Measurements from ENCODE around the gene RAI1.

DNA sequence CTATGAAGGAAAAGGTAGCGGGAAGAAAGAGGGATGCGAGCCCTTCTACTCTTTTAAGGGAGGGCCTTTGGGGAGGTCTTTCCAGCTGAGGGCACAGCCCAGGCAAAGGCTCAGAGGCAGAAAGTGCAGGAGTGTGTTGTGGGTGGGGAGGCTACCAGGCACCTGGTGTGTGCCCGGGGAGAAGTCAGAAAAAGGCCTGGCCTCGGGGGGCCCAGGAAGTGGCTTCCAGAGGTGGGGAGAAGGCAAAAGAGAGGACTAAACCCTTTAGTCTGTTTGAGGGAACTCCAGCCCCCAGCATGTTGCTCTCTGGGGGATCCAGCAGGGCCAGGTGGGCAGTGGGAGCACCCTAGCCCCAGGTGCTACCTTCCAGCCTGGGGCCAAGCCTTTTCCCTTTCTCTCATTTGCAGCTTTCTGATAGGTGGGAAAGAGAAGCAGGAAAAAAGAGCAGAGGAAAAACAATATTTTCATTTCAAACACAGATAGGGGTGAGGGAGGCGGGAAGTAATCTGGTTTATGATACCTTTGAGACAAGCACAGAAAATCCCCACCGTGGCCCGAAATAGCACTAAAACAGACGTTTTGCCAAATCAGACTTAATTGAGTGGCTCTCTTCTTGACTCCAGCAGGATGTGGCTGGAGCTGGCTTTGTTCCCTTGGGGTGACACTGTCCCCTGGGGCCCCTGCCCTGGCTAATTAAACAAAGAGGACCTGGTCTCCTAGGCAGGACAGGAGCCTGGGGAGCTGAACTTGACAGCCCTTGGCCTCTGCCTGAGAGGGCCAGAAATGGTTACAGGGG lies 10.4 kb downstream of the RAI1 start:
- TF ChIP-seq, protein P1, sequence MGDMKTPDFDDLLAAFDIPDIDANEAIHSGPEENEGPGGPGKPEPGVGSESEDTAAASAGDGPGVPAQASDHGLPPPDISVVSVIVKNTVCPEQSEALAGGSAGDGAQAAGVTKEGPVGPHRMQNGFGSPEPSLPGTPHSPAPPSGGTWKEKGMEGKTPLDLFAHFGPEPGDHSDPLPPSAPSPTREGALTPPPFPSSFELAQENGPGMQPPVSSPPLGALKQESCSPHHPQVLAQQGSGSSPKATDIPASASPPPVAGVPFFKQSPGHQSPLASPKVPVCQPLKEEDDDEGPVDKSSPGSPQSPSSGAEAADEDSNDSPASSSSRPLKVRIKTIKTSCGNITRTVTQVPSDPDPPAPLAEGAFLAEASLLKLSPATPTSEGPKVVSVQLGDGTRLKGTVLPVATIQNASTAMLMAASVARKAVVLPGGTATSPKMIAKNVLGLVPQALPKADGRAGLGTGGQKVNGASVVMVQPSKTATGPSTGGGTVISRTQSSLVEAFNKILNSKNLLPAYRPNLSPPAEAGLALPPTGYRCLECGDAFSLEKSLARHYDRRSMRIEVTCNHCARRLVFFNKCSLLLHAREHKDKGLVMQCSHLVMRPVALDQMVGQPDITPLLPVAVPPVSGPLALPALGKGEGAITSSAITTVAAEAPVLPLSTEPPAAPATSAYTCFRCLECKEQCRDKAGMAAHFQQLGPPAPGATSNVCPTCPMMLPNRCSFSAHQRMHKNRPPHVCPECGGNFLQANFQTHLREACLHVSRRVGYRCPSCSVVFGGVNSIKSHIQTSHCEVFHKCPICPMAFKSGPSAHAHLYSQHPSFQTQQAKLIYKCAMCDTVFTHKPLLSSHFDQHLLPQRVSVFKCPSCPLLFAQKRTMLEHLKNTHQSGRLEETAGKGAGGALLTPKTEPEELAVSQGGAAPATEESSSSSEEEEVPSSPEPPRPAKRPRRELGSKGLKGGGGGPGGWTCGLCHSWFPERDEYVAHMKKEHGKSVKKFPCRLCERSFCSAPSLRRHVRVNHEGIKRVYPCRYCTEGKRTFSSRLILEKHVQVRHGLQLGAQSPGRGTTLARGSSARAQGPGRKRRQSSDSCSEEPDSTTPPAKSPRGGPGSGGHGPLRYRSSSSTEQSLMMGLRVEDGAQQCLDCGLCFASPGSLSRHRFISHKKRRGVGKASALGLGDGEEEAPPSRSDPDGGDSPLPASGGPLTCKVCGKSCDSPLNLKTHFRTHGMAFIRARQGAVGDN (CRISPR knock-in tag; IDR thresholded peaks at IDR 0.05) = 0 out of 2 replicates have a peak, but pooled peaks have one; percentile 6
- TF ChIP-seq SMAD3 (CRISPR knock-in tag; IDR thresholded peaks at IDR 0.05) (no peak), ELF1 (CRISPR knock-in tag; IDR thresholded peaks at IDR 0.05) (no peak), SMAD9 (CRISPR knock-in tag; IDR thresholded peaks at IDR 0.05) (no peak)
- TF ChIP-seq, protein P2, sequence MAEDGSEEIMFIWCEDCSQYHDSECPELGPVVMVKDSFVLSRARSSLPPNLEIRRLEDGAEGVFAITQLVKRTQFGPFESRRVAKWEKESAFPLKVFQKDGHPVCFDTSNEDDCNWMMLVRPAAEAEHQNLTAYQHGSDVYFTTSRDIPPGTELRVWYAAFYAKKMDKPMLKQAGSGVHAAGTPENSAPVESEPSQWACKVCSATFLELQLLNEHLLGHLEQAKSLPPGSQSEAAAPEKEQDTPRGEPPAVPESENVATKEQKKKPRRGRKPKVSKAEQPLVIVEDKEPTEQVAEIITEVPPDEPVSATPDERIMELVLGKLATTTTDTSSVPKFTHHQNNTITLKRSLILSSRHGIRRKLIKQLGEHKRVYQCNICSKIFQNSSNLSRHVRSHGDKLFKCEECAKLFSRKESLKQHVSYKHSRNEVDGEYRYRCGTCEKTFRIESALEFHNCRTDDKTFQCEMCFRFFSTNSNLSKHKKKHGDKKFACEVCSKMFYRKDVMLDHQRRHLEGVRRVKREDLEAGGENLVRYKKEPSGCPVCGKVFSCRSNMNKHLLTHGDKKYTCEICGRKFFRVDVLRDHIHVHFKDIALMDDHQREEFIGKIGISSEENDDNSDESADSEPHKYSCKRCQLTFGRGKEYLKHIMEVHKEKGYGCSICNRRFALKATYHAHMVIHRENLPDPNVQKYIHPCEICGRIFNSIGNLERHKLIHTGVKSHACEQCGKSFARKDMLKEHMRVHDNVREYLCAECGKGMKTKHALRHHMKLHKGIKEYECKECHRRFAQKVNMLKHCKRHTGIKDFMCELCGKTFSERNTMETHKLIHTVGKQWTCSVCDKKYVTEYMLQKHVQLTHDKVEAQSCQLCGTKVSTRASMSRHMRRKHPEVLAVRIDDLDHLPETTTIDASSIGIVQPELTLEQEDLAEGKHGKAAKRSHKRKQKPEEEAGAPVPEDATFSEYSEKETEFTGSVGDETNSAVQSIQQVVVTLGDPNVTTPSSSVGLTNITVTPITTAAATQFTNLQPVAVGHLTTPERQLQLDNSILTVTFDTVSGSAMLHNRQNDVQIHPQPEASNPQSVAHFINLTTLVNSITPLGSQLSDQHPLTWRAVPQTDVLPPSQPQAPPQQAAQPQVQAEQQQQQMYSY (CRISPR knock-in tag; IDR thresholded peaks at IDR 0.05) = no peak
- TF ChIP-seq, protein P3, sequence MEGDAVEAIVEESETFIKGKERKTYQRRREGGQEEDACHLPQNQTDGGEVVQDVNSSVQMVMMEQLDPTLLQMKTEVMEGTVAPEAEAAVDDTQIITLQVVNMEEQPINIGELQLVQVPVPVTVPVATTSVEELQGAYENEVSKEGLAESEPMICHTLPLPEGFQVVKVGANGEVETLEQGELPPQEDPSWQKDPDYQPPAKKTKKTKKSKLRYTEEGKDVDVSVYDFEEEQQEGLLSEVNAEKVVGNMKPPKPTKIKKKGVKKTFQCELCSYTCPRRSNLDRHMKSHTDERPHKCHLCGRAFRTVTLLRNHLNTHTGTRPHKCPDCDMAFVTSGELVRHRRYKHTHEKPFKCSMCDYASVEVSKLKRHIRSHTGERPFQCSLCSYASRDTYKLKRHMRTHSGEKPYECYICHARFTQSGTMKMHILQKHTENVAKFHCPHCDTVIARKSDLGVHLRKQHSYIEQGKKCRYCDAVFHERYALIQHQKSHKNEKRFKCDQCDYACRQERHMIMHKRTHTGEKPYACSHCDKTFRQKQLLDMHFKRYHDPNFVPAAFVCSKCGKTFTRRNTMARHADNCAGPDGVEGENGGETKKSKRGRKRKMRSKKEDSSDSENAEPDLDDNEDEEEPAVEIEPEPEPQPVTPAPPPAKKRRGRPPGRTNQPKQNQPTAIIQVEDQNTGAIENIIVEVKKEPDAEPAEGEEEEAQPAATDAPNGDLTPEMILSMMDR (CRISPR knock-in tag; IDR thresholded peaks at IDR 0.05) = no peak
- TF ChIP-seq, protein P4, sequence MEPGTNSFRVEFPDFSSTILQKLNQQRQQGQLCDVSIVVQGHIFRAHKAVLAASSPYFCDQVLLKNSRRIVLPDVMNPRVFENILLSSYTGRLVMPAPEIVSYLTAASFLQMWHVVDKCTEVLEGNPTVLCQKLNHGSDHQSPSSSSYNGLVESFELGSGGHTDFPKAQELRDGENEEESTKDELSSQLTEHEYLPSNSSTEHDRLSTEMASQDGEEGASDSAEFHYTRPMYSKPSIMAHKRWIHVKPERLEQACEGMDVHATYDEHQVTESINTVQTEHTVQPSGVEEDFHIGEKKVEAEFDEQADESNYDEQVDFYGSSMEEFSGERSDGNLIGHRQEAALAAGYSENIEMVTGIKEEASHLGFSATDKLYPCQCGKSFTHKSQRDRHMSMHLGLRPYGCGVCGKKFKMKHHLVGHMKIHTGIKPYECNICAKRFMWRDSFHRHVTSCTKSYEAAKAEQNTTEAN (CRISPR knock-in tag; conservative IDR thresholded peaks at IDR 0.05) = no peak

Data from HepG2 (cell line).